Activated CD4-positive, CD25-positive, alpha-beta regulatory T cell treated with anti-CD3 and anti-CD28 coated beads, Interleukin-2, amount 50 U/mL, for 72 hours (primary cell): ENCODE results near the gene TUBB8.
"Not testable (repeated sequence)": the region's sequence is repeated elsewhere in the genome, so short reads cannot be mapped to it uniquely, and the experiment has no call there.

Experiments used
- DNase-seq: peaks from one replicate; pipeline ENCODE4 v3.0.0; 2021

The TUBB8 gene

GRCh38 chr10:13315-13635 is 35.8 kb downstream of the TUBB8 start:
- not testable (repeated sequence) for DNase-seq

GRCh38 chr10:12444-13314 is 36.4 kb downstream of the TUBB8 start:
- DNase-seq, result not testable (repeated sequence)

DNA sequence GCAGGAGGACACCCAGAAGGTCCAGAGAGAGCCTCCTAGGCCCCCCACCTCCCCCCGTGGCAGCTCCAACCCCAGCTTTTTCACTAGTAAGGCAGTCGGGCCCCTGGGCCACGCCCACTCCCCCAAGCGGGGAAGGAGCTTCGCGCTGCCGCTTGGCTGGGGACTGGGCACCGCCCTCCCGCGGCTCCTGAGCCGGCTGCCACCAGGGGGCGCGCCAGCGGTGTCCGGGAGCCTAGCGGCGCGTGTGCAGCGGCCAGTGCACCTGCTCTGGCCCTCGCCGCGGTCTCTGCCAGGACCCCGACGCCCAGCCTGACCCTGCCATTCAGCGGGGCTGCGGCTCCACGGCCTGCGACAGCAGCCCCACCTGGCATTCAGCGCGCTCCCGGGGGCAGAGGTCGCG is 37.8 kb downstream of the TUBB8 start:
- DNase-seq, result peak; percentile 45

DNA sequence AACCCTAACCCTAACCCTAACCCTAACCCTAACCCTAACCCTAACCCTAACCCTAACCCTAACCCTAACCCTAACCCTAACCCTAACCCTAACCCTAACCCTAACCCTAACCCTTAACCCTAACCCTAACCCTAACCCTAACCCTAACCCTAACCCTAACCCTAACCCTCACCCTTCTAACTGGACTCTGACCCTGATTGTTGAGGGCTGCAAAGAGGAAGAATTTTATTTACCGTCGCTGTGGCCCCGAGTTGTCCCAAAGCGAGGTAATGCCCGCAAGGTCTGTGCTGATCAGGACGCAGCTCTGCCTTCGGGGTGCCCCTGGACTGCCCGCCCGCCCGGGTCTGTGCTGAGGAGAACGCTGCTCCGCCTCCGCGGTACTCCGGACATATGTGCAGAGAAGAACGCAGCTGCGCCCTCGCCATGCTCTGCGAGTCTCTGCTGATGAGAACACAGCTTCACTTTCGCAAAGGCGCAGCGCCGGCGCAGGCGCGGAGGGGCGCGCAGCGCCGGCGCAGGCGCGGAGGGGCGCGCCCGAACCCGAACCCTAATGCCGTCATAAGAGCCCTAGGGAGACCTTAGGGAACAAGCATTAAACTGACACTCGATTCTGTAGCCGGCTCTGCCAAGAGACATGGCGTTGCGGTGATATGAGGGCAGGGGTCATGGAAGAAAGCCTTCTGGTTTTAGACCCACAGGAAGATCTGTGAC is 38.7 kb downstream of the TUBB8 start:
- not testable (repeated sequence) for DNase-seq
